Tibial nerve (tissue), 4 donors: ENCODE data around the gene SLC25A18. TPM values are rescaled to one million over a fixed set of nuclear protein-coding genes. Genes with fewer than 3 reads are reported as not detected.
"Not testable (repeated sequence)": the region's sequence is repeated elsewhere in the genome, so short reads cannot be mapped to it uniquely, and the experiment has no call there.

ENCODE experiments used
- DNase-seq, 2 donors: peaks; one replicate each; pipeline ENCODE4 v3.0.0-alpha.2; 2019; ENCODE audit warnings: low spot score in 2 of 2
- H3K27ac ChIP-seq, 4 donors: fragments of 200-600 bp; sonication (generic) in 3 of 4; one replicate each; pipeline ENCODE4 v1.5.1; 2017 to 2019; ENCODE audit warnings: mild to moderate bottlenecking in 1 of 4
- H3K27me3 ChIP-seq, 2 donors: fragments of 200-600 bp; sonication (generic) in 1 of 2; one replicate each; pipeline versions ENCODE4 v1.5.1 to v1.6.0; 2017 to 2019
- H3K36me3 ChIP-seq, 3 donors: fragments of 200-600 bp; sonication (generic); one replicate each; pipeline ENCODE4 v1.5.1; 2018 to 2019
- H3K4me1 ChIP-seq, 4 donors: fragments of 200-600 bp; sonication (generic) in 3 of 4; one replicate each; pipeline ENCODE4 v1.5.1; 2017 to 2019
- H3K4me3 ChIP-seq, 4 donors: fragments of 200-600 bp; sonication (generic) in 3 of 4; one replicate each; pipeline ENCODE4 v1.5.1; 2017 to 2019; ENCODE audit warnings: mild to moderate bottlenecking in 1 of 4, moderate library complexity in 1 of 4
- H3K9me3 ChIP-seq, 4 donors: fragments of 200-600 bp; sonication (generic) in 3 of 4; one replicate each; pipeline ENCODE4 v1.5.1; 2017 to 2019
- CTCF ChIP-seq, 5 experiments: fragments of 200-600 bp in 3 of 5; fragments of 450-650 bp in 2 of 5; sonication (generic) in 3 of 5; IDR thresholded peaks; one replicate each; pipeline ENCODE4 v1.5.1; 2016 to 2019; ENCODE audit warnings: antibody characterized with exemption in 5 of 5, mild to moderate bottlenecking in 3 of 5, moderate library complexity in 2 of 5
- EP300 ChIP-seq, 2 donors: sonication (generic); formaldehyde crosslinking; IDR thresholded peaks; one replicate each; pipeline ENCODE4 v1.6.1; 2017; ENCODE audit warnings: antibody characterized with exemption in 2 of 2, mild to moderate bottlenecking in 1 of 2
- POLR2A ChIP-seq, 2 donors: fragments of 450-650 bp; IDR thresholded peaks; one replicate each; pipeline ENCODE4 v1.6.1; 2017; ENCODE audit warnings: antibody characterized with exemption in 2 of 2, mild to moderate bottlenecking in 2 of 2, moderate library complexity in 2 of 2
- WGBS, 2 donors: methylation state at CpG; one replicate each; pipeline ENCODE4 v1.1.5; 2018; 5-methylcytosine and 5-hydroxymethylcytosine counted together
- total RNA-seq, 4 donors: library from RNA; depleted of rRNA; stranded (reverse); fragments of >200 nt; gene quantifications; one replicate each; pipeline ENCODE4 v1.1.0, GENCODE V29; 2016

The SLC25A18 gene
- total RNA-seq, 4 donors from 2014 or later = 2.2 to 5.9 (median 4.8) TPM

GRCh38 chr22:17552737-17553136 lies 10.6 kb upstream of the SLC25A18 start:
- Histone ChIP-seq H3K9me3 (no peaks in the 10 kb centered on the region), H3K27ac (no peak overlapping the region), H3K4me1 (no peaks in the 10 kb centered on the region), H3K27me3 (no peaks in the 10 kb centered on the region), H3K4me3 (no peak overlapping the region), H3K36me3 (peaks cover 0 to 27% (median 0%) of the 10 kb centered on the region in 3 donors)
- 73 to 76% methylated on average over 7 of the region's 7 CpGs for WGBS, 2 donors
- no peak for TF ChIP-seq CTCF (IDR thresholded peaks at IDR 0.05)
- no peak for TF ChIP-seq EP300 (IDR thresholded peaks at IDR 0.05)
- no peak for TF ChIP-seq POLR2A (IDR thresholded peaks at IDR 0.05)
- DNase-seq = no peak

GRCh38 chr22:17554814-17555213 lies 8.5 kb upstream of the SLC25A18 start:
- 82 to 92% methylated on average over 4 of the region's 4 CpGs for WGBS, 2 donors
- no peaks in the 10 kb centered on the region for H3K4me1 ChIP-seq
- no peaks in the 10 kb centered on the region for H3K27me3 ChIP-seq
- H3K36me3 ChIP-seq = peaks cover 0 to 11% (median 0%) of the 10 kb centered on the region in 3 donors
- DNase-seq = no peak
- TF ChIP-seq CTCF (IDR thresholded peaks at IDR 0.05) (no peak), EP300 (IDR thresholded peaks at IDR 0.05) (no peak), POLR2A (IDR thresholded peaks at IDR 0.05) (no peak)
- H3K9me3 ChIP-seq = no peaks in the 10 kb centered on the region
- H3K4me3 ChIP-seq = no peak overlapping the region
- H3K27ac ChIP-seq = no peak overlapping the region

- TF ChIP-seq POLR2A (IDR thresholded peaks at IDR 0.05) (no peak), CTCF (IDR thresholded peaks at IDR 0.05) (no peak), EP300 (IDR thresholded peaks at IDR 0.05) (no peak)
- WGBS, 2 donors = 94 to 95% methylated on average over 10 of the region's 10 CpGs
- H3K36me3 ChIP-seq = no peaks in the 10 kb centered on the region
- H3K9me3 ChIP-seq = no peaks in the 10 kb centered on the region
- no peak overlapping the region for H3K27ac ChIP-seq
- H3K4me3 ChIP-seq = no peak overlapping the region
- H3K4me1 ChIP-seq = peaks cover 0 to 16% (median 7%) of the 10 kb centered on the region in 4 donors
- DNase-seq = no peak
- H3K27me3 ChIP-seq = no peaks in the 10 kb centered on the region
These were observed 4.1 kb upstream of the SLC25A18 start for GRCh38 chr22:17559188-17559587.

- peak overlapping the region in 1 of 4 donors; percentile 12 for H3K4me3 ChIP-seq
These were observed 666 bp downstream of the SLC25A18 start for GRCh38 chr22:17563936-17564391.

GRCh38 chr22:17566016-17566687 lies 2.9 kb downstream of the SLC25A18 start:
- WGBS, 2 donors = 92 to 93% methylated on average over 19 of the region's 19 CpGs
- peaks cover 0 to 35% (median 13%) of the 10 kb centered on the region in 4 donors for H3K4me1 ChIP-seq
- H3K36me3 ChIP-seq, H3K27me3 ChIP-seq, H3K4me3 ChIP-seq, H3K9me3 ChIP-seq, DNase-seq, H3K27ac ChIP-seq: not testable (repeated sequence)

More at GRCh38 chr22:17563936-17564391, 666 bp downstream of the SLC25A18 start:
- H3K27me3 ChIP-seq = no peaks in the 10 kb centered on the region
- 51 to 61% methylated on average over 11 of the region's 11 CpGs for WGBS, 2 donors
- peak overlapping the region in 3 of 4 donors; percentile 68 to 85 (median 83) for H3K27ac ChIP-seq
- H3K9me3 ChIP-seq = no peaks in the 10 kb centered on the region
- peaks cover 0 to 17% (median 8%) of the 10 kb centered on the region in 4 donors for H3K4me1 ChIP-seq
- peak in 1 of 2 donors; percentile 65 for DNase-seq
- no peaks in the 10 kb centered on the region for H3K36me3 ChIP-seq
- TF ChIP-seq POLR2A (IDR thresholded peaks at IDR 0.05) = no peak
- peak in 1 of 5 experiments; percentile 8 for TF ChIP-seq CTCF (IDR thresholded peaks at IDR 0.05)
- TF ChIP-seq EP300 (IDR thresholded peaks at IDR 0.05) = peak in 1 of 2 donors; percentile 57
